Spleen (tissue), 7 donors: ENCODE results near the gene ALKBH4.

Experiments
- CTCF ChIP-seq, 11 experiments: fragments of 200-600 bp in 7 of 11; fragments of 450-650 bp in 4 of 11; sonication (generic) in 4 of 11; IDR thresholded peaks in 8 of 11; conservative IDR thresholded peaks in 3 of 11; 1 replicate in 7 of 11; 2 replicates in 4 of 11; pipeline versions ENCODE4 v1.4.0 to v1.8.0; 2016 to 2021; ENCODE audit warnings: antibody characterized with exemption in 11 of 11, inconsistent platforms in 4 of 11, mild to moderate bottlenecking in 1 of 11
- POLR2A ChIP-seq, 3 donors: fragments of 450-650 bp; IDR thresholded peaks; one replicate each; pipeline ENCODE4 v1.5.1; 2017; ENCODE audit warnings: antibody characterized with exemption in 3 of 3, mild to moderate bottlenecking in 1 of 3
- POLR2AphosphoS5 ChIP-seq, 3 donors: sonication (generic); formaldehyde crosslinking; IDR thresholded peaks; one replicate each; pipeline ENCODE4 v1.5.1; 2017; ENCODE audit warnings: antibody characterized with exemption in 3 of 3
- donor health status: DM: no; HTN: no; CAD: no; lungs with moderate emphysema.
- donor health status: DM: no; HTN: no; CAD: no.
- donor health status: DM: no; HTN: no; CAD: no.

GRCh38 chr7:102427019-102427405 lies 37.7 kb downstream of the ALKBH4 start:
- TF ChIP-seq CTCF (IDR thresholded peaks at IDR 0.05 in 8 of 11, conservative IDR thresholded peaks at IDR 0.05 in 3 of 11) (no peak), POLR2A (IDR thresholded peaks at IDR 0.05) (no peak), POLR2AphosphoS5 (IDR thresholded peaks at IDR 0.05) (no peak)
